Activated CD4-positive, alpha-beta T cell treated with anti-CD3 and anti-CD28 coated beads, Interleukin-2, Interleukin-4, amounts not matched to agents 100 ng/mL and 50 ng/mL, durations not matched to agents 16 hours and 8 hours (primary cell): Measurements from ENCODE around the gene TMSB4X.

Source experiments
- DNase-seq: peaks from one replicate; pipeline ENCODE4 v3.0.0-alpha.2; 2020; ENCODE audit warnings: low spot score

TMSB4X gene

GRCh38 chrX:13024986-13025385 lies 50.1 kb downstream of the TMSB4X start:
- no peak for DNase-seq
